GM12891 (cell line): ENCODE measurements around the gene ABHD18.

Experiments
- POLR2A ChIP-seq: IDR thresholded peaks from 2 replicates; pipeline ENCODE4 v1.6.1; 2011; ENCODE audit warnings: low read depth, low read length, control low read depth
- POLR2AphosphoS5 ChIP-seq: IDR thresholded peaks from 2 replicates; pipeline ENCODE4 v1.6.1; 2011; ENCODE audit warnings: low read depth, low read length, control low read depth
- TAF1 ChIP-seq: IDR thresholded peaks from 2 replicates; pipeline ENCODE4 v1.6.1; 2011; ENCODE audit warnings: low read depth, low read length, control low read depth

DNA sequence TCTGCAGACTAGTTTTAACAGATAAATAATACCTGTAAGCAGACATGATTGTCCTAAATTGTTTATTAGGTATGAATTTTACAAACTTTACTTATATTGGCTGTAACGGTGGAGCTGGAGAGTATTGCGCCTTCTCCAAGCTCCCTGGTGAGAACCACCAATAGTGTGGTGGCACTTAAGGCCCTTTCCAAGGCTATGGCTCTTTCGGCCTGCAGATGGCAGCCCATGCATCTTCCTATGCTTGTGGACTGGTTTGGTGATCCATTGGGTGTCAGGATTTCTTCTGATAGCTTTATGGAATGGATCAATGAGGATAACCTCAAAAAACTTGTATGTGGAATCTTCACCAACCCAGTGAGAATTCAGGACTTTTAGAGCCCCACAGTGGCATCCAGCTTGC lies 103.7 kb downstream of the ABHD18 start:
- no peak for TF ChIP-seq POLR2A
- TF ChIP-seq POLR2AphosphoS5, result no peak
- no peak for TF ChIP-seq TAF1
